Stimulated activated naive CD4-positive, alpha-beta T cell treated with Interleukin-2 at 50 U/mL for 16 hours (primary cell): Measurements from ENCODE around the gene NLRX1.
"Not testable (repeated sequence)": the region's sequence is repeated elsewhere in the genome, so short reads cannot be mapped to it uniquely, and the experiment has no call there.

Source experiments
- DNase-seq: peaks from one replicate; lab custom pipeline; 2025; lab: John Stamatoyannopoulos, UW

The NLRX1 gene

GRCh38 chr11:119184399-119184798, 15.9 kb downstream of the NLRX1 start:
- DNase-seq, result not testable (repeated sequence)

GRCh38 chr11:119185981-119186634, 17.6 kb downstream of the NLRX1 start:
- no peak for DNase-seq

- DNase-seq, result no peak
These were observed 18.8 kb downstream of the NLRX1 start for GRCh38 chr11:119187123-119187892.

DNA sequence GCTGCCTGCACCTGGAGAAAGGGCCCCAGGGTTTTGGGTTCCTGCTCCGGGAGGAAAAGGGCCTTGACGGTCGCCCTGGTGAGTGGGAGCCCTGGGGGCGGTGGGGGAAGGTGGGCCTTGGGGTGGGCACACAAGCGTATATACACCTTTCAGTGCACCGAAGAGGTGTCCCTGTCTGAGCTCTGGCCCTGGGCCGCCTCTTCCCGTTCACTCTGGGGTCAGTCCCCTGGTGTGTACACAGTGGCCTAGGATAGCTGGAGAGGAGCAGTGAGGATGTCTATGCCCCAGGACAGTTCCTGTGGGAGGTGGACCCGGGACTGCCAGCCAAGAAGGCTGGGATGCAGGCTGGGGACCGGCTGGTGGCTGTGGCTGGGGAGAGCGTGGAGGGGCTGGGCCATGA, 19.5 kb downstream of the NLRX1 start:
- DNase-seq, result no peak

- no peak for DNase-seq
These were observed 20.4 kb downstream of the NLRX1 start for GRCh38 chr11:119188887-119189286.

DNA sequence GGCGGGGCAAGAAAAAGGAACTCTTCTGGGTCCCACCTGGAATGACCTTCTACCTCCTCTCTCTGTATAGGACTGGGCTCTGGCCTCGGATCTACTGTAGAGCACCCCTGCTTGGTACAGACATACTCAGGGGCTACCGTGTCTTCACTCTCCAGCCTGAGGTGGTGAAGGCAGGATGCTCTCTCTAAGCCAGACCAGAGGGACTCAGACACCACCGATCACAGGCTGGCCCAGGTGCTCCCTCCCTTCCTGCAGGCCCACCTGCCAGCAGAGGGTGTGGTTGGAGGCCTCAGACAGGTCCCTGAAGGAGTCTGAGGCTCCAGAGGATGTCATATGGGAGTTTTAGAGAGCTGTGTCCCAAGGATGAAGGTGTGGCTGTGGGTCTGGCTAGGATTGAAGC, 20.9 kb downstream of the NLRX1 start:
- no peak for DNase-seq

DNA sequence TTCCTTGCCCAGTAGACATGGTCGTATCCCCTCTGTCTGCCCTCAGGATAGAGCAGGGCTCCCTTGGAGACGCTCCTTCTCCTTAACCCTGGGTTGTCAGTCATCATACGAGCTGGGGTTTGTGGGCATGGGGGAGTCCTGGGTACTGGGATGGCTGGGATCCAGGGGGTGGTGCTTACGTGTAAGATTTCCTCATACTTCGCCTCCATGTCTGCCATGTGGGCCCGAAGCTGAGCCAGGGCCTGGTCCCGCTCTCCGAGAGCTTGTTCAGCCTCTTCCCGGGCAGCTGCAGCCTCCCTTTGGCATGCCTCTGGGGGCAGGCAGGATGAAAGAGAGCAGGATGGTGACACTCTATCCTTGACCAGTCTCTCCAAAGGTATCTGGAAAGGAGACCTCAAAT, 22.0 kb downstream of the NLRX1 start:
- no peak for DNase-seq

GRCh38 chr11:119191265-119191664, 22.7 kb downstream of the NLRX1 start:
- DNase-seq, result not testable (repeated sequence)

DNA sequence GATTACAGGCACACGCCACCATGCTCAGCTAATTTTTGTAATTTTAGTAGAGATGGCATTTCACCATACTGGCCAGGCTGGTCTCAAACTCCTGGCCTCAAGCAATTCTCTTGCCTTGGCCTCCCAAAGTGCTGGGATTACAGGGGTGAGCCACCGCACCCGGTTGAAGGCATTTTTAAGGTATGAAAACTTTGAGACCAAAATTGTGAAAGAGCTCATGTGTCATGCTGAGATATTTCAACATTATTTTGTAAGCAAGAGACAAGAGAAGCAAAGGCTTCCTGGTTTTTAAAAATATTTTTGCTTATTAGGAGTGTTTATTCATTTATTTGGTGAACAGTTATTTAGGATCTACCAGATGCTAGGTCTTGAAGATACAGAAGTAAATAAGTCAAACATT, 23.6 kb downstream of the NLRX1 start:
- DNase-seq, result no peak

DNA sequence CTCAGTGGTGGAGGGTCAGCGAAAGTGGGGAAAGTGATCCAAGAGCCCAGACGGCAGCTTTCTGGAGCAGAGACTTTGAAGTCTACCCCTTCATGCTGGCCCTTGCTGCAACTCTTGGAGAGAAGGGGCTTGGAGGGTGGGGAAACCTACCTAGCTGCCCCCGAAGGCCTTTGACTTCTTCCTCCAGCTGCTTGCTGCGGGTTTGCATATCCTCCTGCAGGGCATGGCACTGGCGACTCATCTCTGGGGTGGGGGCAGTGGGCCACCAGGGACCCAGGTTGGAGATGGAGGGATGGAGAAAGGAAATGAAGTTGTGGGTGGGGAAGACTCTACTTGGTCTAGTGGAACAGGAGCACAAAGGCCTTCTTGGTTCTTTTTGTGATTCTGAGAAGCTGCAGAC, 24.5 kb downstream of the NLRX1 start:
- DNase-seq, result no peak

GRCh38 chr11:119193626-119194025, 25.1 kb downstream of the NLRX1 start:
- DNase-seq, result no peak

DNA sequence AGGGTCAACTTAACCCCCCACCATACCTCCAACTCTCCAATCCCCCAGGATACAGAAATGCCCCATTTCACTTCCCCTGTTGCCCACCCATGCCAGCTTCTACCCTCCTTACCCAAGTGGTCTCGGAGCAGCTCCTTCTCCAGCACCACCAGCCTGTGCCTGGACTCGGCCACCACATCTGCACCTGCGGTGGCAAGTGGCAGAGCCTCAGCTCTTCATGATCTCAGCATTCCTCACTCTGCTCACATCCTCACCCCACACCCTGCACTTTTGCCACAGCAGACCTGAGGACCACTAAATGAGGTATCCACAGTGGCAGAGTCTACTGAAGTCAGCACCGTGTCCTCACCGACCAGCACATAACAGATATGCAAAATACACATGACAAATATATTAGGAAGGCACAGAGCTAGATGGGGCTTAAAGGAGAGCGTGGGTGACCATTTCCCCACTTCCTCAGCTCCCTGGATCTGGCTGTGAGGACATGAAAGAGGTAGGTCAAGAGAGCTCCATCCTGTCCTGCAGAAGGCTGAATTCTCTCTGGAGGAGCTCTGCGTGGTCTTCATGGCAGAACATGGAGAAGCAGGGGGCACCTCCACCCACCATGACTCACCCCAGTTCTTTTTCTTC, 26.4 kb downstream of the NLRX1 start:
- no peak for DNase-seq

DNA sequence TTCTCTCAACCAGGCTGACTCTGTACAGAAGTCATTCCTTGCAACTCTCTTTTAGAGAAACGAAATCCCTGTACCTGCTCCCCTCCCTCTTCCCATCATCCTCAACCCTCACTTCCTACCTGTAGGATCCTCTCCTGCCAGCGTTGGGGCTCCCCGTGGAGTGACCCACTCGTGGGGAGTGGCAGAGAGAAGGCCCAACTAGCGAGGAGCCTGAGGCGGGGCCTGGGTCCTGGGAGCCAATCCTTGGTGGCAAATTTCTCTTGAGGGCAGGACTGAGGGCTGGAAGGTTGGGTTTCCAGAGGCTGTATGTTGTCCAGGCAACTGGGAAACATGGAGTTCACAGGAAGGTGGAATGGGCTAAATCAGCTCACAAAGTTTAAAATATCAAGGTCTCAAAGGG, 27.2 kb downstream of the NLRX1 start:
- no peak for DNase-seq

DNA sequence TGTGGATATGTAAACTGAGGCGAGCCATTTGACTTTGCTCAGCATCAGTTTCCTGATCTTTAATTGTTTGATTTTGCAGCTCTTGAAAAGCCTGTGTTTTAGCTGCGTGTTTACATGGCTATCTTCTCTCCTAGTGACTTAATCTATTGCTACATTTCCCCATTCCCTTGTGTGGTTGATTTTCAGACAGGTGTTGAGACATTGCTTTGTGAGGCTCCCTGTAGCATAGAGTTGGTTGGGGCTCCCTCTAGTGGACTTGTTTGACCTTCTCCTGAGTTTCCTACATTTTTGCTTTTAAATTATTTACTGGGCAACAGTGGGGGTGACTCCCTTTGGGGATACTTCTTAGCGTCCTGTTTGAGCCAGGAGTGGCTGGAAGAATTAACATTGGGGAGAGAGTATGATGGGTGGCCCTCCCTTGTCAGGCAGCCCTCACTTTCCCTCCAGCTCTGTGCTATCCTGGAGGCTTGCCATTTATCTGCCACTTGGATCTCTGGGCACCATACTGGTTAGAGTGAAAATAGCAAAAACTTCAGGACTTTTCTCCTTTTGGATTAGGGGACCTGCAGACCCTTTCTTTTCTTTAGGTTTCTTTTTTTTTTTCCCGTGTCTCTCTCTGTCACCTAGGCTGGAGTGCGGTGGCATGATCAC, 28.4 kb downstream of the NLRX1 start:
- DNase-seq, result peak; percentile 51

DNA sequence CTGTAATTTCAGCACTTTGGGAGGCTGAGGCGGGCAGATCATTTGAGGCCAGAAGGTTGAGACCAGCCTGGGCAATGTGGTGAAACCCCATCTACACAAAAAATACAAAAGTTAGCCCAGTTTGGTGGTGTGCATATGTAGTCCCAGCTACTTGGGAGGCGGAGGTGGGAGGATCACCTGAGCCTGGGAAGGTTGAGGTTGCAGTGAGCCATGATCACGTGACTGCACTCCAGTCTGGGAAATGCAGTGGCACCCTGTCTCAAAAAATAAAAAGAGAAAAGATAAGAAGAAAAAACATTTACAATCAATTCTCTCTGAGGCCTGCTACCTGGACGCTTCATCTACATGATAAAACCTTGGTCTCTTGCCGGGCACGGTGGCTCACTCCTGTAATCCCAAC, 30.4 kb downstream of the NLRX1 start:
- DNase-seq, result no peak

DNA sequence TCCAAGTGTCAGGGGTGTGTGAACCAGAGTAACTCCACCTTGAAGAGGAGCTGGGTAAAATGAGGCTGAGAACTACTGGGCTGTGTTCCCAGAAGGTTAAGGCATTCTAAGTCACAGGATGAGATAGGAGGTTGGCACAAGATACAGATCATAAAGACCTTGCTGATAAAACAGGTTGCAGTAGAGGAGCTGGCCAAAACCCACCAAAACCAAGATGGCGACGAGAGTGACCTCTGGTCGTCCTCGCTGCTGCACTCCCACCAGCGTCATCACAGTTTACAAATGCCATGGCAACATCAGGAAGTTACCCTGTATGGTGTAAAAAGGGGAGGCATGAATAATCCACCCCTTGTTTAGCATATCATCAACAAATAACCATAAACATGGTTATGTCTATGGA, 32.7 kb downstream of the NLRX1 start:
- DNase-seq, result not testable (repeated sequence)

DNA sequence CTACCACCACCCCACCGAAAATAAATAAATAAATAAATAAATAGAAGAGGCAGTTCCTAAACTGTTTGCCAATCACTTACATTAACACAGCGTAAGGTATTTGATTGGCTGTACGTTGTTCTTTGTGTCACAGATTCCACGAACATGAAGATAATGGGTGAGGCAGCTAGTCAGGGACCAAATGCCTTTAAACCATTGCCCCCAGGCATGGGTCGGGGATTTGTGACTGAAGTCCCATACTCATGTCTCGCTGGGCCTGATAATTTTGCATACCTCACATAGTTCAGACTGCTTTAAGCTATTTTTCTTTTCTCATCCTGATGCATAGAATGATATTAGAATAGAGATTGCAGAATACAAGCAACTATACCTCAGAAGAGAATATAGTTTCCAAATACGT, 34.0 kb downstream of the NLRX1 start:
- no peak for DNase-seq

DNA sequence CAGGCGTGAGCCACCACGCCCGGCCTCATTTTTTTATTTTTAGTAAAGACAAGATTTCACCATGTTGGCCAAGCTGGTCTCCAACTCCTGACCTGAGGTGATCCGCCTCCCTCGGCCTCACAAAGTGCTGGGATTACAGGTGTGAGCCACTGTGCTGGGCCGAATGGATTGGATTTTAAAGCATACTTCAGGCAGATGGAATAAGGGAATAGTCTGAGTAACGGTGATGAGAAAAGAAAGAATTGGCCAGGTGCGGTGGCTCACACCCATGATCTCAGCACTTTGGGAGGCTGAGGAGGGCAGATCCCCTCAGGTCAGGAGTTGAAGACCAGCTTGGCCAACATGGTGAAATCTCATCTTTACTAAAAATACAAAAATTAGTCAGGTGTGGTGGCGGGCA, 35.5 kb downstream of the NLRX1 start:
- no peak for DNase-seq

GRCh38 chr11:119205080-119205479, 36.6 kb downstream of the NLRX1 start:
- no peak for DNase-seq

- DNase-seq, result peak; percentile 94
These were observed 37.3 kb downstream of the NLRX1 start, which contains the start of gene CBL for GRCh38 chr11:119205574-119206510. CBL (plus strand) TSS chr11:119206339; CDS start chr11:119206418, 79 bp downstream.
